ENCODE data around the gene CRB2. TPM values are rescaled to one million over a fixed set of nuclear protein-coding genes. Genes with fewer than 3 reads are reported as not detected.

The CRB2 gene
- total RNA-seq, 4 donors from 2014 or later, result 2.2 to 19.4 (median 3.1) TPM

- Histone ChIP-seq H3K27me3 (no peaks in the 10 kb centered on the region), H3K27ac (no peak overlapping the region), H3K9me3 (no peaks in the 10 kb centered on the region), H3K4me3 (no peak overlapping the region), H3K4me1 (no peaks in the 10 kb centered on the region), H3K36me3 (no peaks in the 10 kb centered on the region)
- TF ChIP-seq POLR2A (IDR thresholded peaks at IDR 0.05) (no peak), CTCF (IDR thresholded peaks at IDR 0.05) (no peak)
- no peak for DNase-seq
- intact Hi-C loops (cut with DNase I; ENCODE audit: low total_unique reads), result no loop called here
Observed at GRCh38 chr9:123339666-123340510, 16.1 kb upstream of the CRB2 start.

- Histone ChIP-seq H3K4me1 (no peaks in the 10 kb centered on the region), H3K27me3 (no peaks in the 10 kb centered on the region), H3K9me3 (no peaks in the 10 kb centered on the region), H3K4me3 (no peak overlapping the region), H3K27ac (no peak overlapping the region), H3K36me3 (no peaks in the 10 kb centered on the region)
- TF ChIP-seq CTCF (IDR thresholded peaks at IDR 0.05) (no peak), POLR2A (IDR thresholded peaks at IDR 0.05) (no peak)
- intact Hi-C loops (cut with DNase I; ENCODE audit: low total_unique reads), result no loop called here
- DNase-seq, result no peak
Observed at GRCh38 chr9:123341816-123342215, 14.2 kb upstream of the CRB2 start.

GRCh38 chr9:123342247-123342646 is 13.8 kb upstream of the CRB2 start:
- no peaks in the 10 kb centered on the region for H3K27me3 ChIP-seq
- DNase-seq, result no peak
- H3K27ac ChIP-seq, result no peak overlapping the region
- H3K9me3 ChIP-seq, result no peaks in the 10 kb centered on the region
- H3K4me1 ChIP-seq, result no peaks in the 10 kb centered on the region
- no peaks in the 10 kb centered on the region for H3K36me3 ChIP-seq
- TF ChIP-seq CTCF (IDR thresholded peaks at IDR 0.05), result no peak
- H3K4me3 ChIP-seq, result no peak overlapping the region
- intact Hi-C loops (cut with DNase I; ENCODE audit: low total_unique reads), result no loop called here

GRCh38 chr9:123343443-123344191 is 12.4 kb upstream of the CRB2 start:
- no peak for TF ChIP-seq CTCF (IDR thresholded peaks at IDR 0.05)
- no peak for TF ChIP-seq POLR2A (IDR thresholded peaks at IDR 0.05)
- Histone ChIP-seq H3K27me3 (no peaks in the 10 kb centered on the region), H3K4me1 (no peaks in the 10 kb centered on the region), H3K4me3 (no peak overlapping the region), H3K9me3 (no peaks in the 10 kb centered on the region), H3K27ac (no peak overlapping the region), H3K36me3 (no peaks in the 10 kb centered on the region)
- intact Hi-C loops (cut with DNase I; ENCODE audit: low total_unique reads), result no loop called here
- DNase-seq, result no peak
